Epithelial cell of proximal tubule (primary cell): Measurements from ENCODE around the gene IGFBP4. TPM values are rescaled to one million over a fixed set of nuclear protein-coding genes. Genes with fewer than 3 reads are reported as not detected.
"Not testable (repeated sequence)": the region's sequence is repeated elsewhere in the genome, so short reads cannot be mapped to it uniquely, and the experiment has no call there.

ENCODE experiments used
- DNase-seq: peaks from one replicate; pipeline ENCODE4 v3.0.0-alpha.2; 2011; ENCODE audit warnings: low read depth
- H3K4me3 ChIP-seq: 2 replicates; pipeline ENCODE4 v1.5.1; 2011; ENCODE audit warnings: low read depth, mild to moderate bottlenecking, low read length
- CTCF ChIP-seq: conservative IDR thresholded peaks from 2 replicates; pipeline ENCODE4 v1.5.1; 2012; ENCODE audit warnings: low read depth, mild to moderate bottlenecking, low read length
- total RNA-seq: library from RNA; depleted of rRNA; stranded (reverse); fragments of >200 nt; gene quantifications from 2 replicates; pipeline ENCODE4 v1.2.3, GENCODE V29; 2015

Gene IGFBP4
- total RNA-seq, 1 donor from 2014 or later, result 67.7 TPM

GRCh38 chr17:40411821-40412220 lies 31.4 kb upstream of the IGFBP4 start:
- no peak for DNase-seq
- H3K4me3 ChIP-seq, result no peak overlapping the region
- TF ChIP-seq CTCF, result no peak

GRCh38 chr17:40412880-40413279 lies 30.4 kb upstream of the IGFBP4 start:
- TF ChIP-seq CTCF, result no peak
- no peak for DNase-seq
- H3K4me3 ChIP-seq, result no peak overlapping the region

- H3K4me3 ChIP-seq, DNase-seq: not testable (repeated sequence)
These were observed 28.9 kb upstream of the IGFBP4 start for GRCh38 chr17:40414312-40414711.

- TF ChIP-seq CTCF, result peak; percentile 64
- peak overlapping the region; percentile 9 for H3K4me3 ChIP-seq
- no peak for DNase-seq
These were observed 27.9 kb upstream of the IGFBP4 start for GRCh38 chr17:40415390-40415789.

GRCh38 chr17:40416671-40417070 lies 26.6 kb upstream of the IGFBP4 start:
- peak overlapping the region; percentile 80 for H3K4me3 ChIP-seq
- no peak for TF ChIP-seq CTCF
- DNase-seq, result no peak

- peak overlapping the region; percentile 80 for H3K4me3 ChIP-seq
- no peak for DNase-seq
- peak; percentile 28 for TF ChIP-seq CTCF
These were observed 26.0 kb upstream of the IGFBP4 start for GRCh38 chr17:40417258-40417608.

- TF ChIP-seq CTCF, result no peak
- peak; percentile 97 for DNase-seq
- H3K4me3 ChIP-seq, result peak within 1 kb of the TSS; percentile 80
These were observed 25.4 kb upstream of the IGFBP4 start, which contains the start of gene TOP2A for GRCh38 chr17:40417609-40418427. Gene TOP2A (minus strand): TSS chr17:40417896. CDS start chr17:40417791, 105 bp downstream.

- DNase-seq, result no peak
- TF ChIP-seq CTCF, result no peak
- H3K4me3 ChIP-seq, result peak overlapping the region; percentile 59
These were observed 24.9 kb upstream of the IGFBP4 start for GRCh38 chr17:40418428-40418706.
